Measurements from ENCODE around the gene SEMA5B.

GRCh38 chr3:123021996-123022510 lies 5.5 kb downstream of the SEMA5B start:
- TF ChIP-seq CTCF (IDR thresholded peaks at IDR 0.05; ENCODE audit: insufficient read depth, low read length, poor library complexity, severe bottlenecking) (no peak), EZH2phosphoT487 (conservative IDR thresholded peaks at IDR 0.05; ENCODE audit: low read length) (no peak)
